ENCODE measurements around the gene LRRC49. TPM values are rescaled to one million over a fixed set of nuclear protein-coding genes. Genes with fewer than 3 reads are reported as not detected.

LRRC49 gene
- total RNA-seq, 1 experiment from 2014 or later = not detected

- no peak overlapping the region for H3K9ac ChIP-seq (ENCODE audit: low read length)
Measured at GRCh38 chr15:71049706-71050422, 157.2 kb downstream of the LRRC49 start.

GRCh38 chr15:71050461-71050860 is 157.8 kb downstream of the LRRC49 start:
- H3K9me2 ChIP-seq (replicated peaks; ENCODE audit: insufficient read depth, low read length) = no peaks in the 10 kb centered on the region
- DNase-seq = no peak
- H3K9me3 ChIP-seq (ENCODE audit: low read length) = no peaks in the 10 kb centered on the region
- no peak overlapping the region for H3K9ac ChIP-seq (ENCODE audit: low read length)
- H3K27ac ChIP-seq (ENCODE audit: low read length) = no peak overlapping the region
- no peak overlapping the region for H2AFZ ChIP-seq (ENCODE audit: low read length)
- no peaks in the 10 kb centered on the region for H3K27me3 ChIP-seq (ENCODE audit: low read length)
- no peak overlapping the region for H3K4me3 ChIP-seq (ENCODE audit: low read length)
- no peaks in the 10 kb centered on the region for H3K79me2 ChIP-seq (ENCODE audit: low read length)
- no peaks in the 10 kb centered on the region for H3K4me1 ChIP-seq (ENCODE audit: low read length)
- H3K4me2 ChIP-seq (ENCODE audit: low read depth, low read length, poor library complexity, severe bottlenecking) = no peak overlapping the region
- no peaks in the 10 kb centered on the region for H3K36me3 ChIP-seq (ENCODE audit: insufficient read depth, low read length)
- no peaks in the 10 kb centered on the region for H4K20me1 ChIP-seq (ENCODE audit: insufficient read depth, low read depth, low read length)

More at GRCh38 chr15:71049706-71050422, 157.2 kb downstream of the LRRC49 start:
- Histone ChIP-seq H3K36me3 (ENCODE audit: insufficient read depth, low read length) (no peaks in the 10 kb centered on the region), H3K9me3 (ENCODE audit: low read length) (no peaks in the 10 kb centered on the region), H3K4me3 (ENCODE audit: low read length) (no peak overlapping the region), H3K27me3 (ENCODE audit: low read length) (no peaks in the 10 kb centered on the region), H3K79me2 (ENCODE audit: low read length) (no peaks in the 10 kb centered on the region), H4K20me1 (ENCODE audit: insufficient read depth, low read depth, low read length) (no peaks in the 10 kb centered on the region), H3K4me1 (ENCODE audit: low read length) (no peaks in the 10 kb centered on the region), H3K4me2 (ENCODE audit: low read depth, low read length, poor library complexity, severe bottlenecking) (no peak overlapping the region), H2AFZ (ENCODE audit: low read length) (no peak overlapping the region), H3K9me2 (replicated peaks; ENCODE audit: insufficient read depth, low read length) (no peaks in the 10 kb centered on the region), H3K27ac (ENCODE audit: low read length) (no peak overlapping the region)
- no peak for DNase-seq

GRCh38 chr15:71051539-71051938 is 158.9 kb downstream of the LRRC49 start:
- Histone ChIP-seq H3K79me2 (ENCODE audit: low read length) (no peaks in the 10 kb centered on the region), H3K4me2 (ENCODE audit: low read depth, low read length, poor library complexity, severe bottlenecking) (no peak overlapping the region), H3K27ac (ENCODE audit: low read length) (no peak overlapping the region), H3K4me1 (ENCODE audit: low read length) (no peaks in the 10 kb centered on the region), H2AFZ (ENCODE audit: low read length) (no peak overlapping the region), H3K36me3 (ENCODE audit: insufficient read depth, low read length) (no peaks in the 10 kb centered on the region), H3K9me2 (replicated peaks; ENCODE audit: insufficient read depth, low read length) (no peaks in the 10 kb centered on the region), H4K20me1 (ENCODE audit: insufficient read depth, low read depth, low read length) (no peaks in the 10 kb centered on the region), H3K4me3 (ENCODE audit: low read length) (no peak overlapping the region), H3K9me3 (ENCODE audit: low read length) (no peaks in the 10 kb centered on the region), H3K27me3 (ENCODE audit: low read length) (no peaks in the 10 kb centered on the region), H3K9ac (ENCODE audit: low read length) (no peak overlapping the region)
- DNase-seq = no peak

- Histone ChIP-seq H3K4me2 (ENCODE audit: low read depth, low read length, poor library complexity, severe bottlenecking) (no peak overlapping the region), H3K27ac (ENCODE audit: low read length) (no peak overlapping the region), H3K79me2 (ENCODE audit: low read length) (no peaks in the 10 kb centered on the region), H3K9me3 (ENCODE audit: low read length) (no peaks in the 10 kb centered on the region), H3K9me2 (replicated peaks; ENCODE audit: insufficient read depth, low read length) (no peaks in the 10 kb centered on the region), H3K9ac (ENCODE audit: low read length) (no peak overlapping the region), H4K20me1 (ENCODE audit: insufficient read depth, low read depth, low read length) (no peaks in the 10 kb centered on the region), H3K4me1 (ENCODE audit: low read length) (no peaks in the 10 kb centered on the region), H3K36me3 (ENCODE audit: insufficient read depth, low read length) (no peaks in the 10 kb centered on the region), H3K4me3 (ENCODE audit: low read length) (no peak overlapping the region), H2AFZ (ENCODE audit: low read length) (no peak overlapping the region), H3K27me3 (ENCODE audit: low read length) (no peaks in the 10 kb centered on the region)
- no peak for DNase-seq
Measured at GRCh38 chr15:71052356-71052755, 159.7 kb downstream of the LRRC49 start.

GRCh38 chr15:71054286-71054952 is 161.8 kb downstream of the LRRC49 start:
- no peaks in the 10 kb centered on the region for H3K79me2 ChIP-seq (ENCODE audit: low read length)
- H3K36me3 ChIP-seq (ENCODE audit: insufficient read depth, low read length) = no peaks in the 10 kb centered on the region
- H3K9ac ChIP-seq (ENCODE audit: low read length) = no peak overlapping the region
- H3K9me2 ChIP-seq (replicated peaks; ENCODE audit: insufficient read depth, low read length) = no peaks in the 10 kb centered on the region
- H2AFZ ChIP-seq (ENCODE audit: low read length) = no peak overlapping the region
- no peak for DNase-seq
- no peaks in the 10 kb centered on the region for H3K27me3 ChIP-seq (ENCODE audit: low read length)
- H3K9me3 ChIP-seq (ENCODE audit: low read length) = no peaks in the 10 kb centered on the region; the same call in 1 of the 2 replicates
- no peak overlapping the region for H3K4me3 ChIP-seq (ENCODE audit: low read length)
- no peak overlapping the region for H3K4me2 ChIP-seq (ENCODE audit: low read depth, low read length, poor library complexity, severe bottlenecking)
- H4K20me1 ChIP-seq (ENCODE audit: insufficient read depth, low read depth, low read length) = no peaks in the 10 kb centered on the region
- H3K27ac ChIP-seq (ENCODE audit: low read length) = no peak overlapping the region
- H3K4me1 ChIP-seq (ENCODE audit: low read length) = no peaks in the 10 kb centered on the region

- no peak overlapping the region for H3K4me2 ChIP-seq (ENCODE audit: low read depth, low read length, poor library complexity, severe bottlenecking)
- no peaks in the 10 kb centered on the region for H3K9me2 ChIP-seq (replicated peaks; ENCODE audit: insufficient read depth, low read length)
- no peaks in the 10 kb centered on the region; the same call in 1 of the 2 replicates for H3K9me3 ChIP-seq (ENCODE audit: low read length)
- no peaks in the 10 kb centered on the region for H3K36me3 ChIP-seq (ENCODE audit: insufficient read depth, low read length)
- no peak overlapping the region for H3K9ac ChIP-seq (ENCODE audit: low read length)
- H4K20me1 ChIP-seq (ENCODE audit: insufficient read depth, low read depth, low read length) = no peaks in the 10 kb centered on the region
- no peak overlapping the region for H3K27ac ChIP-seq (ENCODE audit: low read length)
- H3K4me1 ChIP-seq (ENCODE audit: low read length) = no peaks in the 10 kb centered on the region
- H3K4me3 ChIP-seq (ENCODE audit: low read length) = no peak overlapping the region
- no peaks in the 10 kb centered on the region for H3K79me2 ChIP-seq (ENCODE audit: low read length)
- H2AFZ ChIP-seq (ENCODE audit: low read length) = no peak overlapping the region
- 0 out of 2 replicates have a peak, but pooled peaks cover 3% of the 10 kb centered on the region for H3K27me3 ChIP-seq (ENCODE audit: low read length)
- no peak for DNase-seq
Measured at GRCh38 chr15:71055461-71055860, 162.8 kb downstream of the LRRC49 start.

GRCh38 chr15:71056111-71056510 is 163.5 kb downstream of the LRRC49 start:
- Histone ChIP-seq H3K36me3 (ENCODE audit: insufficient read depth, low read length) (no peaks in the 10 kb centered on the region), H3K9ac (ENCODE audit: low read length) (no peak overlapping the region), H3K79me2 (ENCODE audit: low read length) (no peaks in the 10 kb centered on the region), H4K20me1 (ENCODE audit: insufficient read depth, low read depth, low read length) (no peaks in the 10 kb centered on the region), H3K4me1 (ENCODE audit: low read length) (no peaks in the 10 kb centered on the region), H3K4me2 (ENCODE audit: low read depth, low read length, poor library complexity, severe bottlenecking) (no peak overlapping the region), H3K9me3 (ENCODE audit: low read length) (no peaks in the 10 kb centered on the region; the same call in 1 of the 2 replicates), H3K27ac (ENCODE audit: low read length) (no peak overlapping the region), H3K4me3 (ENCODE audit: low read length) (no peak overlapping the region), H3K27me3 (ENCODE audit: low read length) (0 out of 2 replicates have a peak, but pooled peaks cover 3% of the 10 kb centered on the region), H3K9me2 (replicated peaks; ENCODE audit: insufficient read depth, low read length) (no peaks in the 10 kb centered on the region), H2AFZ (ENCODE audit: low read length) (no peak overlapping the region)
- no peak for DNase-seq

- H3K36me3 ChIP-seq (ENCODE audit: insufficient read depth, low read length) = no peaks in the 10 kb centered on the region
- H2AFZ ChIP-seq (ENCODE audit: low read length) = no peak overlapping the region
- no peaks in the 10 kb centered on the region for H4K20me1 ChIP-seq (ENCODE audit: insufficient read depth, low read depth, low read length)
- no peak overlapping the region for H3K27ac ChIP-seq (ENCODE audit: low read length)
- H3K9me2 ChIP-seq (replicated peaks; ENCODE audit: insufficient read depth, low read length) = no peaks in the 10 kb centered on the region
- H3K9ac ChIP-seq (ENCODE audit: low read length) = no peak overlapping the region
- no peaks in the 10 kb centered on the region; the same call in 1 of the 2 replicates for H3K9me3 ChIP-seq (ENCODE audit: low read length)
- H3K4me1 ChIP-seq (ENCODE audit: low read length) = no peaks in the 10 kb centered on the region
- no peak overlapping the region for H3K4me2 ChIP-seq (ENCODE audit: low read depth, low read length, poor library complexity, severe bottlenecking)
- H3K79me2 ChIP-seq (ENCODE audit: low read length) = no peaks in the 10 kb centered on the region
- H3K27me3 ChIP-seq (ENCODE audit: low read length) = 0 out of 2 replicates have a peak, but pooled peaks cover 3% of the 10 kb centered on the region
- H3K4me3 ChIP-seq (ENCODE audit: low read length) = no peak overlapping the region
- DNase-seq = no peak
Measured at GRCh38 chr15:71057143-71057542, 164.5 kb downstream of the LRRC49 start.
